ENCODE data around the gene CKAP5.

The CKAP5 gene

DNA sequence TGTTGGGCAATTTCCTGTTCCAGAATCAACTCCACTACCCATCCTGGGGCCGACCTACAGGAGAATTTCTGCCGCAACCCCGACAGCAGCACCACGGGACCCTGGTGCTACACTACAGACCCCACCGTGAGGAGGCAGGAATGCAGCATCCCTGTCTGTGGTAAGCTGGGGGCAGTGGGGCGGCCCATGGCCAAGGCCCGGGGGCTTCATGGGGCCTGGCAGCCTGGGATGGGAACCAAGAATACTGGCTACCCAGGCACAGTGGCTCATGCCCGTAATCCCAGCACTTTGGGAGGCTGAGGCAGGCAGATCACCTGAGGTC is 122.8 kb downstream of the CKAP5 start:
- Histone ChIP-seq H3K27ac (no peak overlapping the region), H3K27me3 (ENCODE audit: control insufficient read depth, insufficient read depth, low read length) (no peaks in the 10 kb centered on the region), H3K4me3 (ENCODE audit: low read depth, low read length) (no peak overlapping the region), H3K79me2 (no peaks in the 10 kb centered on the region), H2AFZ (no peak overlapping the region), H3K36me3 (ENCODE audit: control insufficient read depth, insufficient read depth, low read length) (no peaks in the 10 kb centered on the region), H3K4me1 (no peaks in the 10 kb centered on the region), H3K4me2 (ENCODE audit: low read length) (no peak overlapping the region), H3K9me3 (ENCODE audit: control insufficient read depth, low read length) (no peaks in the 10 kb centered on the region), H3K9ac (no peak overlapping the region)
- TF ChIP-seq, protein P1, sequence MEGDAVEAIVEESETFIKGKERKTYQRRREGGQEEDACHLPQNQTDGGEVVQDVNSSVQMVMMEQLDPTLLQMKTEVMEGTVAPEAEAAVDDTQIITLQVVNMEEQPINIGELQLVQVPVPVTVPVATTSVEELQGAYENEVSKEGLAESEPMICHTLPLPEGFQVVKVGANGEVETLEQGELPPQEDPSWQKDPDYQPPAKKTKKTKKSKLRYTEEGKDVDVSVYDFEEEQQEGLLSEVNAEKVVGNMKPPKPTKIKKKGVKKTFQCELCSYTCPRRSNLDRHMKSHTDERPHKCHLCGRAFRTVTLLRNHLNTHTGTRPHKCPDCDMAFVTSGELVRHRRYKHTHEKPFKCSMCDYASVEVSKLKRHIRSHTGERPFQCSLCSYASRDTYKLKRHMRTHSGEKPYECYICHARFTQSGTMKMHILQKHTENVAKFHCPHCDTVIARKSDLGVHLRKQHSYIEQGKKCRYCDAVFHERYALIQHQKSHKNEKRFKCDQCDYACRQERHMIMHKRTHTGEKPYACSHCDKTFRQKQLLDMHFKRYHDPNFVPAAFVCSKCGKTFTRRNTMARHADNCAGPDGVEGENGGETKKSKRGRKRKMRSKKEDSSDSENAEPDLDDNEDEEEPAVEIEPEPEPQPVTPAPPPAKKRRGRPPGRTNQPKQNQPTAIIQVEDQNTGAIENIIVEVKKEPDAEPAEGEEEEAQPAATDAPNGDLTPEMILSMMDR (IDR thresholded peaks at IDR 0.05): no peak

DNA sequence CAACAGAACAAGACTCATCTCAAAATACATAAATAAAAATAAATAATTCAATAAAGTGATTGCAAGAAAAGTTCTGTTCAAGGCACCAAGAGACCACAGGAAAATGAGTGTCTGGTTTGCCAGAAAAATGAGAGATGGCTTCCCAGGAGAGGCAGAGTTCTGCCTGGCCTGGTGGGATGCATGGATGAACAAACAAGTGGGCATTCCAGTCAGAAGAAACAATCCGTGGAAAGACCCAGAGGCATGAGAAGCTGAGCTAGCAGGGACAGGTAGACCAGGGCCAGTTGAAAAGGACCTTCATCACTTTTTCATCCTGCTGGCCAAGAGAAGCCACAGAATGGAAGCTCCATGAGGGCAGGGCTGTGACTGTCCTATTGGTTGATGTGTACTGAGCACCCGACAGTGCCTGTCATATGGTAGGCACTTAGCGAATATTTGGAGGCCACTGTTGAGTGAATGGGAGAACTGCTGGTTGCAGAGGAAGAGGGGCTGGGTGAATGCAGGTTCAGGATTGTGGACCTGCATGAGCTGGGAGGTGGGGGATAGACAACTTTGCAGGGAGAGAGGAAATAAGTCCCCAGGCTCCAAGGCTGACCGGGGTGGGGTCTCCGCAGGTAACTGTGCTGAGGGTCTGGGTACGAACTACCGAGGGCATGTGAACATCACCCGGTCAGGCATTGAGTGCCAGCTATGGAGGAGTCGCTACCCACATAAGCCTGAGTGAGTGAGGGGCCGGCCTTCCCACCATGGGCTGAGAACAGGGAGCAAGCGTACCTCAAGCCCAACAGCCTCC is 123.3 kb downstream of the CKAP5 start:
- Histone ChIP-seq H3K36me3 (ENCODE audit: control insufficient read depth, insufficient read depth, low read length) (no peaks in the 10 kb centered on the region), H3K79me2 (no peaks in the 10 kb centered on the region), H3K27ac (no peak overlapping the region), H3K9ac (no peak overlapping the region), H3K4me1 (no peaks in the 10 kb centered on the region), H3K27me3 (ENCODE audit: control insufficient read depth, insufficient read depth, low read length) (no peaks in the 10 kb centered on the region), H3K9me3 (ENCODE audit: control insufficient read depth, low read length) (no peaks in the 10 kb centered on the region), H3K4me3 (ENCODE audit: low read depth, low read length) (no peak overlapping the region), H2AFZ (no peak overlapping the region), H3K4me2 (ENCODE audit: low read length) (no peak overlapping the region)
- TF ChIP-seq, protein P1 (IDR thresholded peaks at IDR 0.05): no peak

DNA sequence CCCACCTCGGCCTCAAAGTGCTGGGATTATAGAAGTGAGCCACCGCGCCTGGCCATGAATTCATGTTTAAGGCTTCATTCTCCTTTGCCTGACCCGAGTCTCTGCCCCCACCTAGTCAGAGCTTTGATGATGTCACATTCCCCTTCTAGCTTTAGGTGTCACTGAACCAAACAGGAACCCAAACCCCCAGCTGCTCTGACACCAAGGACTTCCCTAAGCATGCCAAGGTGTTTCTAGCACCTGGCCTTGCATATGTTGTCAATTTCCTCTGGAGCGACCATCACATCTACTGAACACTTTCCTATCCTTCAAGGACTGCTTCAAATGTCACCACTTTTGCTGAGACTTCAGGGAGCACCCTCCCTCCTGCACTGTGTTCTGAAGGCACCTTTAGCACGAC is 124.8 kb downstream of the CKAP5 start:
- H3K9me3 ChIP-seq (ENCODE audit: control insufficient read depth, low read length): no peaks in the 10 kb centered on the region
- H3K27me3 ChIP-seq (ENCODE audit: control insufficient read depth, insufficient read depth, low read length): no peaks in the 10 kb centered on the region
- no peaks in the 10 kb centered on the region for H3K4me1 ChIP-seq
- H3K79me2 ChIP-seq: no peaks in the 10 kb centered on the region
- H2AFZ ChIP-seq: no peak overlapping the region
- H3K27ac ChIP-seq: no peak overlapping the region
- H3K36me3 ChIP-seq (ENCODE audit: control insufficient read depth, insufficient read depth, low read length): no peaks in the 10 kb centered on the region
- H3K4me2 ChIP-seq (ENCODE audit: low read length): no peak overlapping the region
- no peak overlapping the region for H3K9ac ChIP-seq
- TF ChIP-seq, protein P1 (IDR thresholded peaks at IDR 0.05): no peak
- no peak overlapping the region for H3K4me3 ChIP-seq (ENCODE audit: low read depth, low read length)

- Histone ChIP-seq H2AFZ (no peak overlapping the region), H3K27ac (no peak overlapping the region), H3K4me2 (ENCODE audit: low read length) (no peak overlapping the region)
These were observed 126.4 kb downstream of the CKAP5 start for GRCh38 chr11:46719543-46720218.

More at GRCh38 chr11:46719543-46720218, 126.4 kb downstream of the CKAP5 start:
- H3K27me3 ChIP-seq (ENCODE audit: control insufficient read depth, insufficient read depth, low read length): no peaks in the 10 kb centered on the region
- H3K4me1 ChIP-seq: no peaks in the 10 kb centered on the region
- no peaks in the 10 kb centered on the region for H3K79me2 ChIP-seq
- no peaks in the 10 kb centered on the region for H3K9me3 ChIP-seq (ENCODE audit: control insufficient read depth, low read length)
- no peaks in the 10 kb centered on the region for H3K36me3 ChIP-seq (ENCODE audit: control insufficient read depth, insufficient read depth, low read length)
- no peak overlapping the region for H3K9ac ChIP-seq
- no peak overlapping the region for H3K4me3 ChIP-seq (ENCODE audit: low read depth, low read length)
- TF ChIP-seq, protein P1 (IDR thresholded peaks at IDR 0.05): no peak
